ENCODE data around the gene RTBDN.

- TF ChIP-seq, protein P1, sequence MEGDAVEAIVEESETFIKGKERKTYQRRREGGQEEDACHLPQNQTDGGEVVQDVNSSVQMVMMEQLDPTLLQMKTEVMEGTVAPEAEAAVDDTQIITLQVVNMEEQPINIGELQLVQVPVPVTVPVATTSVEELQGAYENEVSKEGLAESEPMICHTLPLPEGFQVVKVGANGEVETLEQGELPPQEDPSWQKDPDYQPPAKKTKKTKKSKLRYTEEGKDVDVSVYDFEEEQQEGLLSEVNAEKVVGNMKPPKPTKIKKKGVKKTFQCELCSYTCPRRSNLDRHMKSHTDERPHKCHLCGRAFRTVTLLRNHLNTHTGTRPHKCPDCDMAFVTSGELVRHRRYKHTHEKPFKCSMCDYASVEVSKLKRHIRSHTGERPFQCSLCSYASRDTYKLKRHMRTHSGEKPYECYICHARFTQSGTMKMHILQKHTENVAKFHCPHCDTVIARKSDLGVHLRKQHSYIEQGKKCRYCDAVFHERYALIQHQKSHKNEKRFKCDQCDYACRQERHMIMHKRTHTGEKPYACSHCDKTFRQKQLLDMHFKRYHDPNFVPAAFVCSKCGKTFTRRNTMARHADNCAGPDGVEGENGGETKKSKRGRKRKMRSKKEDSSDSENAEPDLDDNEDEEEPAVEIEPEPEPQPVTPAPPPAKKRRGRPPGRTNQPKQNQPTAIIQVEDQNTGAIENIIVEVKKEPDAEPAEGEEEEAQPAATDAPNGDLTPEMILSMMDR (IDR thresholded peaks at IDR 0.05): no peak
- TF ChIP-seq EP300 (IDR thresholded peaks at IDR 0.05; ENCODE audit: low read depth): no peak
Observed at GRCh38 chr19:12800466-12800770, 34.0 kb downstream of the RTBDN start.

Measured in transverse colon (tissue), 3 donors.